Neural cell (in vitro differentiated cells): ENCODE data around the gene RASSF8. TPM values are rescaled to one million over a fixed set of nuclear protein-coding genes. Genes with fewer than 3 reads are reported as not detected.

Experiments
- H2AFZ ChIP-seq: fragments of 200-600, 300-800 bp; sonication (generic), shearing (Covaris generic); 2 replicates; pipeline ENCODE4 v1.6.0; 2014; ENCODE audit warnings: low read depth, mild to moderate bottlenecking, antibody characterized with exemption, low read length, moderate library complexity
- H3F3A ChIP-seq: fragments of 200-600 bp; shearing (Covaris generic); 2 replicates; pipeline ENCODE4 v1.6.1; 2016; ENCODE audit warnings: mild to moderate bottlenecking, moderate library complexity, mixed read lengths, antibody characterized with exemption, low read length; ENCODE audit not compliant: insufficient read depth, poor library complexity, severe bottlenecking
- H3K27ac ChIP-seq: fragments of 200-600, 300-800 bp; sonication (generic), shearing (Covaris generic); 2 replicates; pipeline ENCODE4 v1.5.1; 2014; ENCODE audit warnings: mild to moderate bottlenecking, low read length, moderate library complexity
- H3K27me3 ChIP-seq: fragments of 300-800, 200-600 bp; sonication (generic), shearing (Covaris generic); 2 replicates; pipeline ENCODE4 v1.6.0; 2014; ENCODE audit warnings: mild to moderate bottlenecking, low read depth, low read length, moderate library complexity; ENCODE audit not compliant: insufficient read depth
- H3K36me3 ChIP-seq: fragments of 300-800, 200-600 bp; sonication (generic), shearing (Covaris generic); 2 replicates; pipeline ENCODE4 v1.5.1; 2014; ENCODE audit warnings: mild to moderate bottlenecking, antibody characterized with exemption, low read length, moderate library complexity; ENCODE audit not compliant: insufficient read depth
- H3K4me2 ChIP-seq: fragments of 300-800, 200-600 bp; sonication (generic), shearing (Covaris generic); 2 replicates; pipeline ENCODE4 v1.6.0; 2014; ENCODE audit warnings: mild to moderate bottlenecking, low read length
- H3K4me3 ChIP-seq: fragments of 300-800, 200-600 bp; sonication (generic), shearing (Covaris generic); 2 replicates; pipeline ENCODE4 v1.5.1; 2014; ENCODE audit warnings: mild to moderate bottlenecking, low read length, moderate library complexity
- H3K79me2 ChIP-seq: fragments of 200-600 bp; shearing (Covaris generic); replicated peaks from 2 replicates; pipeline ENCODE4 v1.6.0; 2014; ENCODE audit warnings: mild to moderate bottlenecking, low read length, moderate library complexity; ENCODE audit not compliant: insufficient read depth
- H3K9ac ChIP-seq: fragments of 300-800, 200-600 bp; sonication (generic), shearing (Covaris generic); 2 replicates; pipeline ENCODE4 v1.6.1; 2016; ENCODE audit warnings: mild to moderate bottlenecking, low read length, mixed read lengths
- H3K9me2 ChIP-seq: fragments of 200-600 bp; shearing (Covaris generic); 2 replicates; pipeline ENCODE4 v1.6.1; 2016; ENCODE audit warnings: mild to moderate bottlenecking, low read length, mixed read lengths; ENCODE audit not compliant: insufficient read depth
- H3K9me3 ChIP-seq: fragments of 200-600, 300-800 bp; sonication (generic), shearing (Covaris generic); 2 replicates; pipeline ENCODE4 v1.6.1; 2016; ENCODE audit warnings: mild to moderate bottlenecking, mixed run types, low read length, moderate library complexity, mixed read lengths
- H4K20me1 ChIP-seq: fragments of 200-600 bp; shearing (Covaris generic); 2 replicates; pipeline ENCODE4 v1.6.1; 2016; ENCODE audit warnings: mild to moderate bottlenecking, mixed run types; ENCODE audit not compliant: insufficient read depth
- CTCF ChIP-seq: fragments of 450-650 bp; IDR thresholded peaks from 2 replicates; pipeline ENCODE4 v1.5.1; 2014; ENCODE audit warnings: antibody characterized with exemption, mild to moderate bottlenecking, moderate library complexity; ENCODE audit not compliant: poor library complexity, severe bottlenecking
- EP300 ChIP-seq: fragments of 450-650 bp; conservative IDR thresholded peaks from 2 replicates; pipeline ENCODE4 v1.6.1; 2014; ENCODE audit warnings: antibody characterized with exemption, mild to moderate bottlenecking, moderate library complexity; ENCODE audit not compliant: poor library complexity, severe bottlenecking
- EZH2 ChIP-seq: fragments of 200-600, 300-800 bp; shearing (Covaris generic), sonication (generic); IDR thresholded peaks from 2 replicates; pipeline ENCODE4 v1.6.1; 2014; ENCODE audit warnings: antibody characterized with exemption, low read length, borderline replicate concordance, mild to moderate bottlenecking; ENCODE audit not compliant: insufficient read depth, poor library complexity, severe bottlenecking
- MXI1 ChIP-seq: fragments of 450-650 bp; conservative IDR thresholded peaks from 2 replicates; pipeline ENCODE4 v1.6.1; 2014; ENCODE audit warnings: antibody characterized with exemption, mild to moderate bottlenecking; ENCODE audit not compliant: poor library complexity, severe bottlenecking
- POLR2AphosphoS5 ChIP-seq: IDR thresholded peaks from 2 replicates; pipeline ENCODE4 v1.6.1; 2012
- RAD21 ChIP-seq: fragments of 450-650 bp; conservative IDR thresholded peaks from 2 replicates; pipeline ENCODE4 v1.6.1; 2014; ENCODE audit warnings: antibody characterized with exemption, mild to moderate bottlenecking, moderate library complexity
- REST ChIP-seq: IDR thresholded peaks from 2 replicates; pipeline ENCODE4 v1.6.1; 2012; ENCODE audit warnings: borderline replicate concordance
- SMC3 ChIP-seq: fragments of 450-650 bp; conservative IDR thresholded peaks from 2 replicates; pipeline ENCODE4 v1.6.1; 2014; ENCODE audit warnings: antibody characterized with exemption, mild to moderate bottlenecking, moderate library complexity; ENCODE audit not compliant: poor library complexity
- TAF1 ChIP-seq: IDR thresholded peaks from 2 replicates; pipeline ENCODE4 v1.6.1; 2012; ENCODE audit warnings: low read depth
- polyA plus RNA-seq: library from polyadenylated mRNA; depleted of rRNA; stranded (reverse); fragments of >200 nt; gene quantifications from 2 replicates; pipeline ENCODE4 v1.2.3, GENCODE V29; 2014

RASSF8 gene
- polyA plus RNA-seq, 1 donor from 2014 or later: 11.4 TPM

GRCh38 chr12:26044007-26044394, 85.5 kb downstream of the RASSF8 start:
- no peaks in the 10 kb centered on the region for H4K20me1 ChIP-seq
- no peaks in the 10 kb centered on the region for H3K9me2 ChIP-seq
- H3K36me3 ChIP-seq: no peaks in the 10 kb centered on the region
- no peak overlapping the region for H3K4me2 ChIP-seq
- H3K9me3 ChIP-seq: no peaks in the 10 kb centered on the region
- H3K79me2 ChIP-seq: peaks cover 4% of the 10 kb centered on the region
- no peak overlapping the region for H3K27ac ChIP-seq
- H2AFZ ChIP-seq: no peak overlapping the region
- TF ChIP-seq RAD21: no peak
- TF ChIP-seq REST: no peak
- no peak for TF ChIP-seq TAF1
- no peak for TF ChIP-seq EP300
- no peaks in the 10 kb centered on the region for H3F3A ChIP-seq
- no peaks in the 10 kb centered on the region for H3K27me3 ChIP-seq
- H3K9ac ChIP-seq: no peak overlapping the region
- no peak overlapping the region for H3K4me3 ChIP-seq

GRCh38 chr12:26044592-26044991, 86.1 kb downstream of the RASSF8 start:
- H3K4me2 ChIP-seq: no peak overlapping the region
- no peak overlapping the region for H3K9ac ChIP-seq
- no peaks in the 10 kb centered on the region for H3F3A ChIP-seq
- no peaks in the 10 kb centered on the region for H4K20me1 ChIP-seq
- H3K27ac ChIP-seq: no peak overlapping the region
- H2AFZ ChIP-seq: no peak overlapping the region
- no peaks in the 10 kb centered on the region for H3K27me3 ChIP-seq
- no peaks in the 10 kb centered on the region for H3K36me3 ChIP-seq
- no peaks in the 10 kb centered on the region for H3K9me2 ChIP-seq
- H3K4me3 ChIP-seq: no peak overlapping the region
- TF ChIP-seq MXI1: no peak
- TF ChIP-seq RAD21: no peak
- no peak for TF ChIP-seq POLR2AphosphoS5
- no peak for TF ChIP-seq REST
- no peak for TF ChIP-seq EZH2
- no peak for TF ChIP-seq TAF1
- no peak for TF ChIP-seq CTCF
- no peak for TF ChIP-seq EP300
- no peak for TF ChIP-seq SMC3
- peaks cover 4% of the 10 kb centered on the region for H3K79me2 ChIP-seq
- no peaks in the 10 kb centered on the region for H3K9me3 ChIP-seq
